DOHH2 (cell line): ENCODE results near the gene GTF2I.
"Not testable (repeated sequence)": the region's sequence is repeated elsewhere in the genome, so short reads cannot be mapped to it uniquely, and the experiment has no call there.

ENCODE experiments used
- CTCF ChIP-seq: fragments of 200-600 bp; sonication (generic); IDR thresholded peaks from one replicate; pipeline ENCODE4 v1.5.1; 2014; ENCODE audit warnings: antibody characterized with exemption, mild to moderate bottlenecking, low read depth, low read length; ENCODE audit not compliant: poor library complexity, severe bottlenecking
- EZH2phosphoT487 ChIP-seq: fragments of 200-600 bp; sonication (generic); IDR thresholded peaks from 2 replicates; pipeline ENCODE4 v1.6.1; 2017; ENCODE audit warnings: borderline replicate concordance, mild to moderate bottlenecking, antibody characterized with exemption, low read length, moderate library complexity, mixed read lengths

GRCh38 chr7:74651133-74651504, 6.4 kb upstream of the GTF2I start:
- TF ChIP-seq CTCF, EZH2phosphoT487: not testable (repeated sequence)
